WTC11 (cell line): ENCODE data around the gene CAPRIN1.
"Not testable (repeated sequence)": the region's sequence is repeated elsewhere in the genome, so short reads cannot be mapped to it uniquely, and the experiment has no call there.

Source experiments
- GABPB1 ChIP-seq: sonication (generic); formaldehyde crosslinking; IDR thresholded peaks from 2 replicates; pipeline ENCODE4 v1.8.1; 2023; ENCODE audit warnings: mild to moderate bottlenecking, missing genetic modification reagents
- HMGXB4 ChIP-seq: sonication (generic); formaldehyde crosslinking; IDR thresholded peaks from 2 replicates; pipeline ENCODE4 v1.8.1; 2023; ENCODE audit warnings: mild to moderate bottlenecking, moderate library complexity, missing genetic modification reagents
- JUN ChIP-seq: sonication (generic); formaldehyde crosslinking; IDR thresholded peaks from 2 replicates; pipeline ENCODE4 v1.8.0; 2023; ENCODE audit warnings: mild to moderate bottlenecking, missing genetic modification reagents
- TF ChIP-seq, protein P1 (sequence below): sonication (generic); formaldehyde crosslinking; IDR thresholded peaks from 2 replicates; pipeline ENCODE4 v1.8.1; 2023; ENCODE audit warnings: mild to moderate bottlenecking, missing genetic modification reagents, moderate library complexity

GRCh38 chr11:34071306-34071705 is 19.8 kb downstream of the CAPRIN1 start:
- not testable (repeated sequence) for TF ChIP-seq GABPB1 (CRISPR knock-in tag); JUN (CRISPR knock-in tag); HMGXB4
- TF ChIP-seq, protein P1, sequence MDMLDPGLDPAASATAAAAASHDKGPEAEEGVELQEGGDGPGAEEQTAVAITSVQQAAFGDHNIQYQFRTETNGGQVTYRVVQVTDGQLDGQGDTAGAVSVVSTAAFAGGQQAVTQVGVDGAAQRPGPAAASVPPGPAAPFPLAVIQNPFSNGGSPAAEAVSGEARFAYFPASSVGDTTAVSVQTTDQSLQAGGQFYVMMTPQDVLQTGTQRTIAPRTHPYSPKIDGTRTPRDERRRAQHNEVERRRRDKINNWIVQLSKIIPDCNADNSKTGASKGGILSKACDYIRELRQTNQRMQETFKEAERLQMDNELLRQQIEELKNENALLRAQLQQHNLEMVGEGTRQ (CRISPR knock-in tag): not testable (repeated sequence)
